H9 (cell line): ENCODE results near the gene DUOX2. TPM values are rescaled to one million over a fixed set of nuclear protein-coding genes. Genes with fewer than 3 reads are reported as not detected.

Source experiments
- DNase-seq: peaks from one replicate; pipeline ENCODE4 v3.0.0-alpha.2; 2017
- H2AFZ ChIP-seq: one replicate; pipeline ENCODE4 v1.6.1; 2013; ENCODE audit warnings: mild to moderate bottlenecking, low read length, control low read depth, moderate library complexity
- H2AK5ac ChIP-seq: 2 replicates; pipeline ENCODE4 v1.6.1; 2013; ENCODE audit warnings: low read length, control low read depth, mixed read lengths; ENCODE audit not compliant: insufficient read length
- H2BK120ac ChIP-seq: one replicate; pipeline ENCODE4 v1.6.1; 2013; ENCODE audit warnings: low read depth, mild to moderate bottlenecking, low read length, control low read depth, inconsistent platforms; ENCODE audit not compliant: poor library complexity, severe bottlenecking
- H2BK12ac ChIP-seq: 2 replicates; pipeline ENCODE4 v1.6.1; 2013; ENCODE audit warnings: low read length, control low read depth, mixed read lengths, low read depth; ENCODE audit not compliant: insufficient read length
- H2BK15ac ChIP-seq: 2 replicates; pipeline ENCODE4 v1.6.1; 2013; ENCODE audit warnings: low read depth, low read length, control low read depth
- H2BK20ac ChIP-seq: one replicate; pipeline ENCODE4 v1.6.1; 2013; ENCODE audit warnings: low read depth, mild to moderate bottlenecking, low read length, control low read depth, inconsistent platforms; ENCODE audit not compliant: poor library complexity, severe bottlenecking
- H2BK5ac ChIP-seq: 2 replicates; pipeline ENCODE4 v1.6.1; 2013; ENCODE audit warnings: low read length, control low read depth, mixed read lengths; ENCODE audit not compliant: insufficient read length
- H3K14ac ChIP-seq: 2 replicates; pipeline ENCODE4 v1.6.1; 2013; ENCODE audit warnings: low read length, control low read depth; ENCODE audit not compliant: insufficient read depth
- H3K18ac ChIP-seq: 2 replicates; pipeline ENCODE4 v1.6.1; 2013; ENCODE audit warnings: low read depth, mild to moderate bottlenecking, mixed read lengths, low read length, control low read depth; ENCODE audit not compliant: insufficient read length
- H3K23ac ChIP-seq: 2 replicates; pipeline ENCODE4 v1.6.1; 2013; ENCODE audit warnings: low read length, control low read depth, mixed read lengths, low read depth; ENCODE audit not compliant: insufficient read length
- H3K23me2 ChIP-seq: 2 replicates; pipeline ENCODE4 v1.6.1; 2013; ENCODE audit warnings: low read depth, mild to moderate bottlenecking, mixed read lengths, low read length, control low read depth; ENCODE audit not compliant: insufficient read length, poor library complexity, severe bottlenecking
- H3K27ac ChIP-seq: 2 replicates; pipeline ENCODE4 v1.5.1; 2013; ENCODE audit warnings: low read length, control low read depth, mixed read lengths, low read depth; ENCODE audit not compliant: insufficient read length
- H3K27me3 ChIP-seq: 2 replicates; pipeline ENCODE4 v1.6.1; 2013; ENCODE audit warnings: low read length, control low read depth, inconsistent platforms; ENCODE audit not compliant: insufficient read depth
- H3K4ac ChIP-seq: 2 replicates; pipeline ENCODE4 v1.6.1; 2013; ENCODE audit warnings: low read depth, mild to moderate bottlenecking, control low read depth, inconsistent platforms, low read length, moderate library complexity
- H3K4me1 ChIP-seq: 2 replicates; pipeline ENCODE4 v1.6.1; 2013; ENCODE audit warnings: low read length, control low read depth, inconsistent platforms; ENCODE audit not compliant: insufficient read depth
- H3K4me2 ChIP-seq: 2 replicates; pipeline ENCODE4 v1.6.1; 2013; ENCODE audit warnings: low read length, control low read depth, mixed read lengths; ENCODE audit not compliant: insufficient read length, insufficient read depth
- H3K56ac ChIP-seq: 2 replicates; pipeline ENCODE4 v1.6.1; 2013; ENCODE audit warnings: low read depth, mild to moderate bottlenecking, mixed read lengths, low read length, control low read depth; ENCODE audit not compliant: insufficient read length
- H3K79me1 ChIP-seq: 2 replicates; pipeline ENCODE4 v1.6.1; 2013; ENCODE audit warnings: low read depth, mild to moderate bottlenecking, moderate library complexity, low read length, control low read depth, inconsistent platforms; ENCODE audit not compliant: insufficient read depth, poor library complexity, severe bottlenecking
- H3K79me2 ChIP-seq: 2 replicates; pipeline ENCODE4 v1.6.1; 2013; ENCODE audit warnings: low read length, control low read depth, inconsistent platforms; ENCODE audit not compliant: insufficient read depth
- H3K9ac ChIP-seq: 2 replicates; pipeline ENCODE4 v1.6.1; 2013; ENCODE audit warnings: low read length, control low read depth, mixed read lengths; ENCODE audit not compliant: insufficient read length; ENCODE audit errors: extremely low read depth
- H3K9me3 ChIP-seq: one replicate; pipeline ENCODE4 v1.6.1; 2013; ENCODE audit warnings: low read depth, low read length, inconsistent platforms; ENCODE audit not compliant: control insufficient read depth
- H3T11ph ChIP-seq: one replicate; pipeline ENCODE4 v1.6.1; 2013; ENCODE audit warnings: mild to moderate bottlenecking, low read length, control low read depth, inconsistent platforms
- H4K20me1 ChIP-seq: one replicate; pipeline ENCODE4 v1.6.1; 2013; ENCODE audit not compliant: control insufficient read depth, insufficient read length, insufficient read depth
- H4K5ac ChIP-seq: 2 replicates; pipeline ENCODE4 v1.6.1; 2013; ENCODE audit warnings: low read depth, mild to moderate bottlenecking, mixed read lengths, low read length, control low read depth; ENCODE audit not compliant: insufficient read length
- H4K8ac ChIP-seq: replicated peaks from 2 replicates; pipeline ENCODE4 v1.6.1; 2013; ENCODE audit warnings: low read length, control low read depth, mixed read lengths, low read depth; ENCODE audit not compliant: insufficient read length
- H4K91ac ChIP-seq: 2 replicates; pipeline ENCODE4 v1.6.1; 2013; ENCODE audit warnings: low read depth, mild to moderate bottlenecking, moderate library complexity, mixed read lengths, low read length, control low read depth; ENCODE audit not compliant: insufficient read length
- H3K27ac Mint-ChIP-seq, 3 experiments: 2 replicates in 2 of 3; 3 replicates in 1 of 3; pipeline ENCODE4 v1.8.0; 2020 to 2021; ENCODE audit warnings: mixed read lengths in 3 of 3, mild to moderate bottlenecking in 1 of 3, moderate library complexity in 1 of 3
- H3K27me3 Mint-ChIP-seq: 2 replicates; pipeline ENCODE4 v1.8.0; 2021; ENCODE audit warnings: low read depth, mild to moderate bottlenecking, moderate library complexity, mixed read lengths
- H3K36me3 Mint-ChIP-seq, 3 experiments: 2 replicates in 2 of 3; 3 replicates in 1 of 3; pipeline ENCODE4 v1.8.0; 2020 to 2021; ENCODE audit warnings: low read depth in 3 of 3, mixed read lengths in 3 of 3; ENCODE audit not compliant: insufficient read depth in 1 of 3
- H3K4me1 Mint-ChIP-seq, 2 experiments: 2 replicates each; pipeline ENCODE4 v1.8.0; 2020; ENCODE audit warnings: mixed read lengths in 2 of 2
- H3K4me3 Mint-ChIP-seq, 2 experiments: 2 replicates in 1 of 2; 3 replicates in 1 of 2; pipeline ENCODE4 v1.8.0; 2020 to 2021; ENCODE audit warnings: mild to moderate bottlenecking in 2 of 2, mixed read lengths in 2 of 2, moderate library complexity in 1 of 2
- H3K9me3 Mint-ChIP-seq, 2 experiments: 2 replicates in 1 of 2; 3 replicates in 1 of 2; pipeline ENCODE4 v1.8.0; 2020; ENCODE audit warnings: mild to moderate bottlenecking in 2 of 2, mixed read lengths in 2 of 2, moderate library complexity in 1 of 2
- WGBS: extraction: QIAGEN DNeasy Blood & Tissue Kit; methylation state at CpG from one replicate; pipeline ENCODE4 v1.1.7; 2013; ENCODE audit warnings: missing lambda C conversion rate, low lambda C conversion rate, mixed read lengths; ENCODE audit not compliant: insufficient read length; ENCODE audit errors: extremely low coverage; 5-methylcytosine and 5-hydroxymethylcytosine counted together
- total RNA-seq: library from RNA; stranded (reverse); gene quantifications from 2 replicates; pipeline ENCODE4 v1.2.1, GENCODE V29; 2021
- TF ChIP-seq, protein P1 (sequence below): fragments of 200-600 bp; sonication (generic); conservative IDR thresholded peaks from 3 replicates; pipeline ENCODE4 v1.8.0; 2021; ENCODE audit warnings: antibody characterized with exemption, mild to moderate bottlenecking

Gene DUOX2
- total RNA-seq, 1 experiment from 2014 or later: 0.42 TPM

- Histone ChIP-seq H3K18ac (no peak overlapping the region), H3K27ac (no peak overlapping the region), H2AFZ (no peak overlapping the region), H3K79me1 (no peaks in the 10 kb centered on the region), H4K5ac (no peak overlapping the region), H3K4me2 (no peak overlapping the region), H2BK5ac (no peak overlapping the region), H3K4ac (no peak overlapping the region), H3K9me3 (no peaks in the 10 kb centered on the region), H3T11ph (no peak overlapping the region), H2BK120ac (no peak overlapping the region), H2BK20ac (no peak overlapping the region), H3K79me2 (no peaks in the 10 kb centered on the region), H3K9ac (no peak overlapping the region), H2BK15ac (no peak overlapping the region), H4K20me1 (peaks cover 3% of the 10 kb centered on the region), H4K8ac (no peak overlapping the region), H3K23ac (no peak overlapping the region), H3K14ac (no peak overlapping the region), H2BK12ac (no peak overlapping the region), H3K56ac (no peak overlapping the region), H2AK5ac (no peak overlapping the region), H3K23me2 (peaks cover 2% of the 10 kb centered on the region), H3K27me3 (peaks cover 28% of the 10 kb centered on the region), H3K4me1 (no peaks in the 10 kb centered on the region), H4K91ac (no peak overlapping the region)
- Mint-ChIP-seq H3K4me1 (peaks cover 2 to 12% of the 10 kb centered on the region in 2 experiments; a peak in 3 of 4 replicates), H3K27ac (no peak overlapping the region), H3K9me3 (peaks cover 6 to 9% of the 10 kb centered on the region in 2 experiments), H3K36me3 (no peaks in the 10 kb centered on the region; a peak in 2 of 7 replicates), H3K4me3 (no peak overlapping the region), H3K27me3 (peaks cover 81% of the 10 kb centered on the region)
- TF ChIP-seq, protein P1, sequence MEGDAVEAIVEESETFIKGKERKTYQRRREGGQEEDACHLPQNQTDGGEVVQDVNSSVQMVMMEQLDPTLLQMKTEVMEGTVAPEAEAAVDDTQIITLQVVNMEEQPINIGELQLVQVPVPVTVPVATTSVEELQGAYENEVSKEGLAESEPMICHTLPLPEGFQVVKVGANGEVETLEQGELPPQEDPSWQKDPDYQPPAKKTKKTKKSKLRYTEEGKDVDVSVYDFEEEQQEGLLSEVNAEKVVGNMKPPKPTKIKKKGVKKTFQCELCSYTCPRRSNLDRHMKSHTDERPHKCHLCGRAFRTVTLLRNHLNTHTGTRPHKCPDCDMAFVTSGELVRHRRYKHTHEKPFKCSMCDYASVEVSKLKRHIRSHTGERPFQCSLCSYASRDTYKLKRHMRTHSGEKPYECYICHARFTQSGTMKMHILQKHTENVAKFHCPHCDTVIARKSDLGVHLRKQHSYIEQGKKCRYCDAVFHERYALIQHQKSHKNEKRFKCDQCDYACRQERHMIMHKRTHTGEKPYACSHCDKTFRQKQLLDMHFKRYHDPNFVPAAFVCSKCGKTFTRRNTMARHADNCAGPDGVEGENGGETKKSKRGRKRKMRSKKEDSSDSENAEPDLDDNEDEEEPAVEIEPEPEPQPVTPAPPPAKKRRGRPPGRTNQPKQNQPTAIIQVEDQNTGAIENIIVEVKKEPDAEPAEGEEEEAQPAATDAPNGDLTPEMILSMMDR: no peak
- DNase-seq: no peak
- WGBS: no CpG with 5 or more reads among the region's 3 CpGs
These were observed 7.0 kb upstream of the DUOX2 start for GRCh38 chr15:45121020-45121419.
